Hematopoietic multipotent progenitor cell treated with erythropoietin and hydrocortisone succinate and interleukin-3 and kit ligand, for 8 days (in vitro differentiated cells): ENCODE data around the gene ALG6.
"Not testable (repeated sequence)": the region's sequence is repeated elsewhere in the genome, so short reads cannot be mapped to it uniquely, and the experiment has no call there.

Experiments
- DNase-seq: peaks from one replicate; pipeline ENCODE4 v3.0.0-alpha.2; 2015

Gene ALG6

DNA sequence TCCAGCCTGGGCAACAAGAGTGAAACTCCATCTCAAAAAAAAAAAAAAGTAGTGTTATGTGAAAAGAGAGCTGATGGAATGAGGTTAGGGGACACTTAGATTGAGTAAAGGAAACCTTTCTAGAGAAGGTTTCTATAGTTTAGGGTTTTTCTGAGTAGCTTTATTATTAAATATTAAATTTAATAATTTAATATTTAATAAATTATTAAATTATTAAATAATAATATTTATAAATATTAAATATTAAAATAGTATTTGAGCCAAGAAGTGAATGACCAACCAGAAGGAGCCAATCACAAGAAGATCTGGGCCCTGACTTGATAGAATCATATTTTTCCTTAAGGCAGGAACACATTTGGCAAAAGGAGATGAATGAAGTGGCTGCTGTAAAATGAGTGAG, 50.7 kb downstream of the ALG6 start:
- no peak for DNase-seq

DNA sequence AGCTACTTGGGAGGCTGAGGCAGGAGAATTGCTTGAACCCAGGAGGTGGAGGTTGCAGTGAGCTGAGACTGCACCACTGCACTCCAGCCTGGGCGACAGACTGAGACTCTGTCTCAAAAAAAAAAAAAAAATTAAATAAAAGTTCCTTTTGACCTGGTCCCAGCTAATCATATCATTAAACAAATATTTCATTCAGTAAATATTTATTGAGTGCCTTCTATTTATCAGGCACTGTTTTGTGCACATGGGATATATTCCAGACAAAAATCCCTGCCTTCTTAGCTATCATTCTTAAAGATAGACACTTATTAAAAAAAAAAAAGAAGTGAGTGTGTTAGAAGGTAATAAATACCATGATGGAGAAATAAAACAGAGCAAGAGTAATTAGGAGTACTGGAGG, 53.3 kb downstream of the ALG6 start:
- not testable (repeated sequence) for DNase-seq

DNA sequence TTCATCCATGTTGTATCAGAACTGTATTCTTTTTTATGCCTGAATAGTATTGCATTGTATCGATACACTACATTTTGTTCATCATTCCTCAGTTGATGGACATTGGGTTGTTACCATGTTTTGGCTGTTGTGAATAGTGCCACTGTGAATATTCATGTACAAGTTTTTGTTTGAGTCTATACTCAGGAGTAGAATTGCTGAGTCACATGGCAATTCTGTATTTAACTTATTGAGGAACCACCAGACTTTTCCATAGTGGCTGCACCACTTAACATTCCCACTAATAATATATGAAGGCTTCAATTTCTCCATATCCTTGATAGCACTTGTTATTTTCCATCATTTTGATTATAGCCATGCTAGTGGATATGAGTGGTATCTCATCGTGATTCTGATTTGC, 56.2 kb downstream of the ALG6 start:
- no peak for DNase-seq

DNA sequence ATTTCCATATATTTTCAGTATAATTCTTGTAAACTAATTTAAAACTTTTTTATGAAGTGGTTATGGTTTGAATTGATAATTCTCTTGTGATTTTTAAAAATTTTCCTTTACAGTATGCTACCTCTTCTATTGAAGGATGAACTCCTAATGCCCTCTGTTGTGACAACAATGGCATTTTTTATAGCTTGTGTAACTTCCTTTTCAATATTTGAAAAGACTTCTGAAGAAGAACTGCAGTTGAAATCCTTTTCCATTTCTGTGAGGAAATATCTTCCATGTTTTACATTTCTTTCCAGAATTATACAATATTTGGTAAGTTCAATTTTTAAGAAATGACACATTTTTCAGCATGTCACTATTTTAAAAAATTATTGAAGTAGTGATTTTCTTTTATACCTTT, 61.4 kb downstream of the ALG6 start:
- no peak for DNase-seq

DNA sequence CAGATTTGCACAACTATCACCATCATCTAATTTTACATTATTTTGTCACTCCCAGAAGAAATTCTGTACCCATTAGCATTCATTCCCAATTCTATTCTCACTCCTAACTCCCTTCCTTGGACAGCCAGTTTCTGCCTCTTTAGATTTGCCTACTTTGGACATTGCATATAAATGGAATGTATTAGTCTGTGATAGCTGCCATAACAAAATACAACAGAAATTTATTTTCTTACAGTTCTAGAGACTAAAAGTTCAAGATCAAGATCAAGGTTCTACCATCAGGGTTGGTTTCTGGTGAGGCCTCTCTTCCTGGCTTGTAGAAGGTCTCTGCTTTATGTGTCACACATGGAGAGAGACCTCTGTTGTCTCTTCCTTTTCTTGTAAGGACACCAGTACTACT, 61.9 kb downstream of the ALG6 start:
- DNase-seq, result no peak

DNA sequence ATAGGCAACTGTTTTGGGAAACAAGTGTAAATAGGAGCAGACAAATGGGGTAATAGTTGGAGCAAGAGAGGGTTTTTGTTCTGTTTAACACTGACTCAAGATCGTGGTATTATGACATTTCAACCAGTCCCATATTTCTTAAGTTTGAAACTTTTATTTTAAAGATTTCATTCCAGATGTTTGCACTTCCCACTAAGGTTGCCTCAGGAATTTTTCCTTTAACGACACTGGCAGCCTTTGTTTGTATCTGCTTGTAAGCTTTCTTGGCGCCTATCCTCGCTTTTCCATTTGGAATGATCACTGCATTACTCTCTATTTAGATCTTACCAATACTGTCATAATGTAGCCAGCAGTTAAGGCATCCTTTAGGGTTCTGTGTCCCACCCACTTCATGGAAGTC, 67.7 kb downstream of the ALG6 start:
- no peak for DNase-seq

DNA sequence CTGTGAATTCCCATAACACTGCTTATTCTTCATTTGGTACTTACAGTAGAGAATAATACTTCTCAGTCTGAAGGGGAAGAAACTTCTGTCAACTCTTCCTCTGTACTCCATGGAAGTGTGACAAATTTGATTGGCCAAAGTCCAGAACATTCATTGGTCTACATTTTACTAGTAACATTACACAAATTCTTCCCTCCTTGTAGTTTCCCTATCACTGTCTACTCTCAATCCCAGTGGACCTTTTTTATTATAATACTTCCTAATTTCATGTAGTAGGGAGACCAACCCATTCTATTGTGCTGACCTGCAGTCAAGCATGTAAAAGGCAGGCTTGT, 74.7 kb downstream of the ALG6 start:
- DNase-seq, result no peak

DNA sequence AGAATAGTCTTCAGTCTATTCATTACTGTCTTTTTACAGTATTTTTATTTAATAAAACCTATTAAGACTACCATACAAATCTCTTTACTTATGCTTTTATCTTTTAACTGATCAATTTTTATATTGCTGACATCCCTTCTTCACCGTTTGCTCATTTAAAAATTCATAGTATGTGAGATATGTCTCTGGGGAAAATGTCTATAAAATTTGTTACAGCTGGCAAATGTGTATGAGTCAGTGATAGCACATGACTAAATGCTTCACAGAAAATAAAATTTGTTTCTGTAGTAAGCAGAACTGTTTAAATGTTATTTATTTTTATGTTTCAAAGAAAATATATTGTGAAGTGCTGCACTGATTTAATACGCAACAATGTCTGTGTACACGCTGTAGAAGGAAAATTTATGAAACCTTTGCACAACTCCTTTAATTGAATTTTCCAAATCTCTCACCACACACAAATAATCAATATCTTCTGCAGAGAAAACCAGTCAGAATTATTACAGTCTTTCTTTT, 81.4 kb downstream of the ALG6 start:
- DNase-seq, result no peak

DNA sequence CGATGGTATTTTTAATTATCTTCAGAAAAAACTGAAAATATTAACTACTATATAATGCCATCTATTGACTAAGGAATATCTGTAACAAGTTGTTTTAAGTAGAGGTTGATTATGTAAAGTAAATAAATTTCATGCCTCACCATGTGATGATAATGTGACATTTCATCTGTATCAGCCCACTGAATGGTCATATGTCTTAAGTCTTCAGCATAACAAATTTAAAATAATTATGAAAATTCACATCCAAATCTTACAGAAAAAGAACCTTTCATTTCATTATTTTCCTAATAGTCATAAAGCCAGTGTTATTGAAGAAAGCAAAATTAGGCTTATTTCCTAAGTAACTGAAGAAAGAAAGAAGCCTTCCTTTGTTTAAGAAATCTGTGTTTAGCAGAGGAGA, 83.0 kb downstream of the ALG6 start:
- DNase-seq, result no peak

DNA sequence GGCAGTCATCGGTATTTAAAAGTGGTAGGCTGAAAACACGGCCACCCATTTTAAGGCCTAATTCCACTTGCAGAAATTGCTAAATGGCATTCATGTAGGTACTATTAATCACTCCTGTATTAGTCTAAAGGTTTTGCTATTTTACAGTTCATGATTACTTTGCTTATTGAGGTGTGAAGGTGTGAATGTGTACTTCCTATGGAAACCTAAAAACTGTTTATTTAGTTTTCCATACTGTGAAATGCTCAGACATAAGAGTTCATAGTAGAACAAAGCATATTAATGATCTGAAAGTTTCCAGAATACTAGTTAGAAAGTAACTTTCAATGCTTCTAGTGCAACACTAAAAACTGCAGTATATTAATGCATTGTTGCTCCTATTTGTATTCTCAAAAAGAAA, 85.8 kb downstream of the ALG6 start:
- DNase-seq, result no peak

DNA sequence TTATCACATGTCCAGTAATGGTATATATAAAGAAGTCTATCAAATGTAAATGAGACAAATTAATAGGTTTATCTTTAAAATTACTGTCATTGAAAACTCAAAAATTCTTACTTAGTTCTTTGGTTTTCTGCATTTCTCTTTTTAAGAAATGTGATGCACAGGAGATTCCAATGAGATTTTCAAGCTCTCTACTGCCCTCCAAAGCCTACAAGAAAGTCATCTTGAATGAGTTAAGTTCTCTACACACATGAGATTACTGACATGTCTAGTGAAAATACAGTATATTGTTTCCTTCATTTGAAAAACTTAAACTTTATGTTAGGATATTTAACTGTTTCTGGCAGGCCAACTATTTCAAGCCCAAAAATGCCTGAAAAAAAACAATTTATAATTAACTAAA, 86.8 kb downstream of the ALG6 start:
- no peak for DNase-seq

DNA sequence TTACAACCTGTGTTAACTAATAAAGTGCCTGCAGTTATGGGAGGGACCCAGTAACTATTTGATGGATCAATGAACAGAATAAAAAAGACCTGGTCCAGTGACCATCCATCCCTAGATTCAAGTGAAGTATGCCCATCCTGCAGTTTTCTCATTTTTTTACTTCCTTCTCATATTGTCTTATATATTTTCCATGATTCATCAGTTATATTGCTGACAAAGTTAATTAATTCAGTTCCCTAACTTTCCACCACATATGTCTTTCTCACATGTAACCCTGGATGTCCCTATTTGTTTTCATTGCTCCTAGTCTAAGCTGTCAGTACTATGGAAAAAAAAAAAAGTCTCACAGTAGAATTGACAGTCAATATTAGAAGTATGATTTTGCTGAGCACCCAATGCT, 91.3 kb downstream of the ALG6 start:
- DNase-seq, result no peak

DNA sequence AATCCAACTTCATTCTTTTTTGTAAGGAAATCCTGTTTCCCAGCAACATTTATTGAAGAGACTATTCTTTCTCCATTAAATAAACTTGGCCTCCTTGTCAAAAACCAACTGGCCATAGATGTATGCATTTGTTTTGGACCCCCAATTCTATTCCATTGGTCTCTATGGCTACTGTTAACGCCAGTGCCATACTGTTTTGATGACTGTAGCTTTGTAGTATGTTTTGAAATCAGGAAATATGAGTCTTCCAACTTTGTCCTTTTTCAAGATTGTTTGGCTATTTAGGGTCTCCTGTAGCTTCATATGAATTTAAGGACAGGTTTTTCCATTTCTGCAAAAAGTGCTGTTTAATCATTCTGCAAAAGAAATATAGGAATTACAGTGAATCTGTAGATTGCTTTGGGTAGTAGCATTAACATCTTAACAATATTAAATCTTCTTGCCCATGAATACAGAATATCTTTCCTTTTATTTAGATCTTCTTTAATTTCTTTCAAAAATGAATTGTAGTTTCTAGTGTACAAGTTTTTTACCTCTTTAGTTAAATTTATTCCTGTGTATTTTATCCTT, 94.3 kb downstream of the ALG6 start:
- DNase-seq, result no peak

DNA sequence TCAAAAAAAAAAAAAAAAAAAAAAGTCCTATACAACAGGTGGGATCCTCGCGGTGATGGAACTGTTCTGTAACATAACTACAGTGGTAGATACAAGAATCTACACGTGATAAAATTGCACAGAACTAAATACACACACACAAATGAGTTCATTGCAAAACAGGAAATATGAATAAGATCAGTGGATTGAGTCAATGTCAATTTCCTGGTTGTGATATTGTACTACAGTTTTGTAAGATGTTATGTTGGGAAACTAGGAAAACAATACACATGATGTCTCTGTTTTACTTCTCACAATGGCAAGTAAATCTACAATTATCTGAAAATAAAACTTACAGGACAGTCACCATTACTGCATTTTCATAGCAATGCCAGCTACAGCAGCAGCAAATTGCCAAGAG, 95.8 kb downstream of the ALG6 start:
- no peak for DNase-seq

DNA sequence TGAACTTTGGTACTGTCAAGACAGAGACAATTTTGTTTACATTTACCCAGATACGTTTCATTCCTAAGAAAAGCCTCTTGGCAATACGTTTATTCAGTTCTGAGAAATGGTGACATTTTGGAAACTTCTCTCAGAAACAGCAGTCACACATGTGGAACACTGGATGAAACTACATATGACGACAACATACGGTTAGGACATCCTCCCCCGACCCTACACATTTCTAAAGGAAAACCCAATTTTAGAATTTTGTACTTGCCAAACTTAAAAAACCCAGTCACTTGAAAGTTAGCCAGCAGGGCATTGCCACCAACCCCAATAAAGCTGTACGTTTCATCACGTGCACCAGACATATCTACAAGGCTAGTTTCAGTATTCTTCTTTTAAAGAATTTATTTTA, 98.8 kb downstream of the ALG6 start:
- no peak for DNase-seq

DNA sequence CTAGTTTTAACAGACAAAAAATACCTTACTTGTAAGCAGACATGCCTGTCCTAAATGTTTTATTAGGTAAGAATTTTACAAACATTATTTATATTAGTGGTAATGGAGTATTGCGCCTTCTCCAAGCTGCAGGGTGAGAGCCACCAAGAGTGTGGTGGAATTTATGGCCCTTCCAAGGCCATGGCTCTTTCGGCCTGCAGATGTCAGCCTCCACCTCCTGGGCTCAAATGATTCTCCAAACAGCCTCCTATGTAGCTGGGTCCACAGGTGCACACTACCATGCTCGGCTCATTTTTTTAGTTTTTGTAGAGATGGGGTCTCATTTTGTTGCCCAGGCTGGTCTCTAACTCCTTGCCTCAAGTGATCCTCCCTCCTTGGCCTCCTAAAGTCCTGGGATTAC, 99.3 kb downstream of the ALG6 start:
- DNase-seq, result no peak

DNA sequence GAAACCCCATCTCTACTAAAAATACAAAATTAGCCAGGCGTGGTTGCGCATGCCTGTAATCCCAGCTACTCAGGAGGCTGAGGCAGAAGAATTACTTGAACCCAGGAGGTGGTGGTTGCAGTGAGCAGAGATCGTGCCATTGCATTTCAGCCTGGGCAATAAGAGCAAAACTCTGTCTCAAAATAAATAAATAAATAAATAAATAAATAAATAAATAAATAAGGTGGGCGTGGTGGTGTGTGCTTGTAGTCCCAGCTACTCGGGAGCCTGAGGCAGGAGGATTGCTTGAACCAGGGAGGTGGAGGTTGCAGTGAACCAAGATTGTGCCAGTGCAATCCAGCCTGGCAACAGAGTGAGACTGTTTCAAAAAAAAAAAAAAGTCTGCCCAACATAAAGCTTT, 101.3 kb downstream of the ALG6 start:
- not testable (repeated sequence) for DNase-seq

DNA sequence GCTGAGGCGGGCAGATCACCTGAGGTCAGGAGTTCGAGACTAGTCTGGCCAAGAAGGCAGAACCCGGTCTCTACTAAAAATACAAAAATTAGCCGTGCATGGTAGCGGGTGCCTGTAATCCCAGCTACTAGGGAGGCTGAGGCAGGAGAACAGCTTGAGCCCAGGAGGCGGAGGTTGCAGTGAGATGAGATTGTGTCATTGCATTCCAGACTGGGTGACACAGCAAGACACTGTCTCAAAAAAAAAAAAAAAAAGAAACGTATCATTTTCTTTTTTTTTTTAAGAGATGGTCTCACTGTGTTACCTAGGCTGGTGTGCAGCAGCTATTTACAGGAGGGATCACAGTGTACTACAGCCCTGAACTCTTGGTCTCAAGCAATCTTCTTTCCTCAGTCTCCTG, 108.3 kb downstream of the ALG6 start:
- no peak for DNase-seq

DNA sequence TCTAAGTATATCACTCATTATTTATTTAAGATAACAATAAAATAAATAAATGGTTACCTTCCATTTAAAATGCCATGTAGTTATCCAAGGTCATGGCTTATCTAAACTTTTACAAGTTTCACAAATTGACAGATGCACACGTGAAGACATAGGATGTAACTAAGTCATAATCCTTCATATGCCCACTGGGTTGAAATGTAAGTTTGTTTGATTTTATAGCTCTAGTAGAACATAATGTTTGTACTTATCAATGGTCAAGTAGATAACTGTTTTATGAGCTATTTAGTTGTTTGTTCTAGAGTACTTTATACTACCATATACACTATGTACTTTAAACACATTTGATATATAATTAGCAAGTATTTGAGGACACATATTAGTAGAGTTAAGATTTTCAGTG, 112.6 kb downstream of the ALG6 start:
- DNase-seq, result no peak

DNA sequence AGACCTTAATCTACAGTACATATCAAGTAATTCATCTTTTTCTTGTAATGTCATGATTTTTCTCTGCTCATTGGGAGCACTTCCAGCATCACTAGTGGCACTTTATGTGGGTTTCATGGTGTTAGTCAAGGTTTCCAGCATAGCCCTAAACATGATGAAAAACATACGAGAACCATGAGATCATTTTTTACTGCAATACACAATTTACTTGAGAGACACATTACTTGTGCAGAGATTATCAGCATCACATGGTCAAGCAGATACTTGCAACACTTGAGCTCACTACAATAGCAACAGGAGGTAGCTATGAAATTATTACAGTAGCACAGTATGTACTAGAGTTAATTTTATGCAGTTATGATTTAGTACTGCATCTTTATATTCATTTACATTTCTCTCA, 119.2 kb downstream of the ALG6 start:
- DNase-seq, result no peak

DNA sequence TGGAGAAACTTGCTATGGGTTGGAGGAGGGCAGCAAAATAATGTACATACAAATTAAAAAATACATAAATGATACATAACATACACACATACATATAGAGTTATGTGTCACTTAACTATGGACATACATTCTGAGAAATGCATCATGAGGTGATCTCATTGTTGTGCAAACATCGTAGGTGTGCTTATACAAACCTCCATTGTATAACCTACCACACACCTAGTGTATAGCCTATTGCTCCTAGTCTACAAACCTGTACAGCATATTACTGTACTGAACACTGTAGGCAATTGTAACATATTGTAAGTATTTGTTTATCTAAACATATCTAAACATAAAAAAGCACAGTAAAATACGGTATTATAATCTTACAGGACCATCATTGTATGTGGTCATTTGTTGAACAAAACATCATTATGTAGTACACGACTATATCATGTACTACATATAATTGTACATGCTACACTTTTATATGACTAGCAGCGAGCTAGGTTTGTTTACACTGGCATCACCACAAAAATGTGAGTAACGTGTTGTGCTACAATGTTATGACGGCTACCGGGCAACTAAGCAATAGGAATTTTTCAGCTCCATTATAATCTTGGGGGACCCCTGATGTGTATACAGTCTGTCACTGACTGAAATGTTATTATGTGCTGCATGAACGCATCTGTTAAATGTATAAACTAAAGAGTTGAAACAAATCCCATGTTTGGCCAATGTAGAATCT, 120.1 kb downstream of the ALG6 start:
- DNase-seq, result no peak
